Tibial artery (tissue), 4 donors: ENCODE results near the gene RAB3A.

Source experiments
- DNase-seq, 2 donors: peaks; one replicate each; pipeline ENCODE4 v3.0.0-alpha.2; 2019
- H3K27ac ChIP-seq, 2 donors: fragments of 200-600 bp; sonication (generic) in 1 of 2; 1 replicate in 1 of 2; 2 replicates in 1 of 2; pipeline ENCODE4 v1.5.1; 2018 to 2019; ENCODE audit warnings: mild to moderate bottlenecking in 1 of 2
- H3K27me3 ChIP-seq, 2 donors: fragments of 200-600 bp; sonication (generic) in 1 of 2; one replicate each; pipeline versions ENCODE4 v1.5.1 to v1.6.0; 2016 to 2019
- H3K36me3 ChIP-seq, 3 donors: fragments of 200-600 bp; sonication (generic) in 2 of 3; one replicate each; pipeline ENCODE4 v1.5.1; 2016 to 2019; ENCODE audit warnings: mild to moderate bottlenecking in 2 of 3
- H3K4me1 ChIP-seq, 4 donors: fragments of 200-600 bp; sonication (generic) in 2 of 4; 1 replicate in 3 of 4; 2 replicates in 1 of 4; pipeline ENCODE4 v1.5.1; 2016 to 2019
- H3K4me3 ChIP-seq, 2 donors: fragments of 200-600 bp; sonication (generic) in 1 of 2; 1 replicate in 1 of 2; 2 replicates in 1 of 2; pipeline ENCODE4 v1.5.1; 2018 to 2019; ENCODE audit warnings: mild to moderate bottlenecking in 2 of 2
- H3K9me3 ChIP-seq, 3 donors: fragments of 200-600 bp; sonication (generic) in 1 of 3; one replicate each; pipeline ENCODE4 v1.5.1; 2016 to 2019
- intact Hi-C: fragments of 100-400 bp; cut with DNase I; formaldehyde crosslinking; loops from one replicate; pipeline ENCODE4 v1.15.0; 2023; ENCODE audit warnings: low total_unique reads
- TF ChIP-seq, protein P1 (sequence below), 2 experiments: fragments of 200-600 bp in 1 of 2; fragments of 450-650 bp in 1 of 2; IDR thresholded peaks; one replicate each; pipeline ENCODE4 v1.5.1; 2017 to 2019; ENCODE audit warnings: antibody characterized with exemption in 2 of 2, mild to moderate bottlenecking in 1 of 2, moderate library complexity in 1 of 2

RAB3A gene, protein sequence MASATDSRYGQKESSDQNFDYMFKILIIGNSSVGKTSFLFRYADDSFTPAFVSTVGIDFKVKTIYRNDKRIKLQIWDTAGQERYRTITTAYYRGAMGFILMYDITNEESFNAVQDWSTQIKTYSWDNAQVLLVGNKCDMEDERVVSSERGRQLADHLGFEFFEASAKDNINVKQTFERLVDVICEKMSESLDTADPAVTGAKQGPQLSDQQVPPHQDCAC

DNA sequence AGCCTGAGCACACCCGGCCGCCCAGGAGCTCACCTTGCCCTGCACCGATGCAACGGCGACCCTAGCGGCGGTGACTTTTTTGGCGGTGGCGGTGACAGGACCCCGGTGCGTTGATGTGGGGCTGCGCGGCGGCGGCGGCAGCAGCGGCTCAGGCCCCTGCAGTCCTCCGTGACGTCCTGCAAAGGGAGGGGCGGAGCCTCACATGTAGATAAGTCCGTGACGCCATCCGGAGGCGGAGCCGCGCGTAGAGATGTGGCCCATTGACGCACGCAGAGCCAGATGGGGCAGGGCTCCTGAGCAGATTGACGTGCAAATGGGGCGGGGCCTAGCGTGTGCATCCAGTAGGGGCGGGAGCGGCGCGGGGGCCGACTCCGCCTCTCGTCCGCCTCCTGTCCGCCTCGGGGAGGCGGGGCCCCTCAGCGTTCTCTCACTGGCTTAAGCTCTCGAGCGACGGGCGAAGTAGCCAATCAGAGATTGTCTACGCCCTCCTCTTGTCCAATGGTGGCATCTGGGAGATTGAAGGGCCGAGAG lies at the start of gene RAB3A:
Gene RAB3A, minus strand, starts transcription at position 180 of the 531 bp plus-strand sequence. CDS start 1,302 bp downstream, outside the sequence.
- DNase-seq = peak; percentile 100
- Histone ChIP-seq H3K4me1 (peaks cover 0 to 22% (median 14%) of the 10 kb centered on the region in 4 donors), H3K4me3 (peak within 1 kb of the TSS; percentile 72 to 83), H3K27me3 (peaks cover 0 to 4% of the 10 kb centered on the region in 2 donors), H3K9me3 (no peaks in the 10 kb centered on the region), H3K36me3 (peaks cover 0 to 15% (median 2%) of the 10 kb centered on the region in 3 donors), H3K27ac (peak within 1 kb of the TSS; percentile 88 to 92)
- TF ChIP-seq, protein P1, sequence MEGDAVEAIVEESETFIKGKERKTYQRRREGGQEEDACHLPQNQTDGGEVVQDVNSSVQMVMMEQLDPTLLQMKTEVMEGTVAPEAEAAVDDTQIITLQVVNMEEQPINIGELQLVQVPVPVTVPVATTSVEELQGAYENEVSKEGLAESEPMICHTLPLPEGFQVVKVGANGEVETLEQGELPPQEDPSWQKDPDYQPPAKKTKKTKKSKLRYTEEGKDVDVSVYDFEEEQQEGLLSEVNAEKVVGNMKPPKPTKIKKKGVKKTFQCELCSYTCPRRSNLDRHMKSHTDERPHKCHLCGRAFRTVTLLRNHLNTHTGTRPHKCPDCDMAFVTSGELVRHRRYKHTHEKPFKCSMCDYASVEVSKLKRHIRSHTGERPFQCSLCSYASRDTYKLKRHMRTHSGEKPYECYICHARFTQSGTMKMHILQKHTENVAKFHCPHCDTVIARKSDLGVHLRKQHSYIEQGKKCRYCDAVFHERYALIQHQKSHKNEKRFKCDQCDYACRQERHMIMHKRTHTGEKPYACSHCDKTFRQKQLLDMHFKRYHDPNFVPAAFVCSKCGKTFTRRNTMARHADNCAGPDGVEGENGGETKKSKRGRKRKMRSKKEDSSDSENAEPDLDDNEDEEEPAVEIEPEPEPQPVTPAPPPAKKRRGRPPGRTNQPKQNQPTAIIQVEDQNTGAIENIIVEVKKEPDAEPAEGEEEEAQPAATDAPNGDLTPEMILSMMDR (IDR thresholded peaks at IDR 0.05) = peak in 1 of 2 experiments; percentile 20
- intact Hi-C loops = no loop called here

DNA sequence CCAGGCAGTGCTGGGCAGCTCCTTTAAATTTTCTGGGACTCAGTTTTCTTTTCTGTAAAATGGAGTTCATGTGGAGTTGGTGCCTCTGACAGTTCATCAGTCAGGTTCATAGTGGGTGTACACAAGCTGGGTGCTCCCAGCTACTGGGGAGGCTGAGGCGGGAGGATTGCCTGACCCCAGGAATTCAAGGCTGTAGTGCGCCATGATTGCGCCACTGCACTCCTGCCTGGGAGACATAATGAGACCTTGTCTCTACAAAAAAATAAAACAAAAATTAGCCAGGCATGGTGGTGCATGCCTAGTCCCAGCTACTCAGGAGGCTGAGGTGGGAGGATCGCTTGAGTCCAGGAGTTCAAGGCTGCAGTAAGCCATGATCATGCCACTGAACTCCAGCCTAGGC lies 49.3 kb upstream of the RAB3A start:
- intact Hi-C loops = no loop called here
- TF ChIP-seq, protein P1 (IDR thresholded peaks at IDR 0.05) = no peak

DNA sequence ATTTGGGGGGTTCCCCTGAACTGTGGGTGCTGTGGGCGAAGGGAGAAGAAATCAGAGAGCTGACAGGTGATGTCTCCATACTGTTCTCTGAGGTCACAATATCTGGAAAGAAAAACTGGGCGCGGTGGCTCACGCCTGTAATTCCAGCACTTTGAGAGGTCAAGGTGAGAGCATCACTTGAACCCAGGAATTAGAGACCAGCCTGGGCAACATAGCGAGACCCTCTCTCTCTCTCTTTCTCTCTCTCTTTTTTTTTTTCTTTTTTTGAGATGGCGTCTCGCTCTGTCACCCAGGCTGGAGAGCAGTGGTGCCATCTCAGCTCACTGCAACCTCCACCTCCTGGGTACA lies 48.5 kb upstream of the RAB3A start:
- intact Hi-C loops = no loop called here
- Histone ChIP-seq H3K9me3 (no peaks in the 10 kb centered on the region), H3K27ac (no peak overlapping the region), H3K4me3 (no peak overlapping the region), H3K27me3 (peaks cover 0 to 6% of the 10 kb centered on the region in 2 donors), H3K36me3 (peaks cover 0 to 9% (median 9%) of the 10 kb centered on the region in 3 donors), H3K4me1 (no peaks in the 10 kb centered on the region)
- TF ChIP-seq, protein P1 (IDR thresholded peaks at IDR 0.05) = no peak
- no peak for DNase-seq

More for the DNA sequence above, 49.3 kb upstream of the RAB3A start:
- Histone ChIP-seq H3K27me3 (peaks cover 0 to 4% of the 10 kb centered on the region in 2 donors), H3K27ac (no peak overlapping the region), H3K4me1 (no peaks in the 10 kb centered on the region), H3K36me3 (peaks cover 0 to 17% (median 16%) of the 10 kb centered on the region in 3 donors), H3K9me3 (no peaks in the 10 kb centered on the region), H3K4me3 (no peak overlapping the region)
- no peak for DNase-seq

DNA sequence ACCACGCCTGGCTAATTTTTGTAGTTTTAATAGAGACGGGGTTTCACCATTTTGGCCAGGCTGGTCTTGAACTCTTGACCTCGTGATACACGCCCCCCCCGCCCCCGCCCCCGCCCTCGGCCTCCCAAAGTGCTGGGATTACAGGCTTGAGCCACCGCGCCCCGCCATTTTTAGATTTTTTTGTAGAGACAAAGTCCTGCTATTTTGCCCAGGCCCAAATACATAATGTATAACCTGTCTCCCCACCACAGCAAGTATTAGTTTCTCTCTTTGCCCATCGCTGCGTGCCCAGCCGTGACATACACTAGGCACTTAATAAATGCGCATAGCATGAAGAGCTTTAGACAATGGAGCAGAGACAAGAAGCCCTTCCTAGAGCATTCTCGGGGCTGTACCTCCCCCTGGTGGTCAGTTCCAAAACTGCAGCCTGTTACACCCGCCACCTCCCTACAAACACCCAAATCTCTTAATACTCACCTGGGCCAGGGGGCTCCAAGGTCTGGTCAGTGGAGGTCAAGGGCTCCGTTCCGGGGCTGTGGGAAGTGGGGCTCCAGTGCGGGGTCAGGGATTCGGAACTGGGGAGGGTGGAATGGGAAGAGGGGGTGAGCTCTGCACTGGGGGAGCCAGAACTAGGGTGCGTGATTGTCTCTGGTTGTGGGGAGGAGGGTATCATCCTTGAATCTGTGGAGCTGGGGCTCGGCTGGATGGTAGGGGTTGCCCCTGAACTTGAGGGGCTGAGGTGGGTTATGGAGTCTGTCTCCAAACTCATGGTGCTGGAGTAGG lies 47.9 kb upstream of the RAB3A start:
- peaks cover 0 to 3% (median 3%) of the 10 kb centered on the region in 3 donors for H3K36me3 ChIP-seq
- H3K27me3 ChIP-seq = peaks cover 0 to 6% of the 10 kb centered on the region in 2 donors
- no peaks in the 10 kb centered on the region for H3K4me1 ChIP-seq
- DNase-seq = peak; percentile 58 to 84
- no peaks in the 10 kb centered on the region for H3K9me3 ChIP-seq
- intact Hi-C loops = loop anchor here (2.0 kb wide), 1 partner anchor 41 kb away; no protein-coding TSS in a partner anchor
- H3K27ac ChIP-seq = no peak overlapping the region
- TF ChIP-seq, protein P1 (IDR thresholded peaks at IDR 0.05) = peak; percentile 87 to 96
- H3K4me3 ChIP-seq = no peak overlapping the region

DNA sequence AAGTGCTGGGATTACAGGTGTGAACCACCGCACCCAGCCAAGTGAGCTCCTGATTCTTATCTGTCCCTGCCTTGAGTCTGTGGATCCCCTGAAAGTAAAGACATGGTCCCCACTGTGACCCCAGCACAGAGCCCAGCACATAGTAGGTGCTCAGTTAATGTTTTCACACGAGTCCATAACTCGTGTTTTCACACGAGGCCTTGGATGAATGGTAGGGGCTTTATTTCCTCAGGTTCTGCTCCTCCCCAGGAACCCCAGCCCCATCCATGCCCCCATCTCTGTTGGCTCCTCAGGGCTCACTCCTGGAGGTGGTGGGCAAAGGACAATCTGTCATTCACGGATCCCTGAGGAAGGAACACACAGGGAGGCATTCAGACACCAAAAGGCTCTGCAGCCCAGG lies 46.0 kb upstream of the RAB3A start:
- Histone ChIP-seq H3K9me3 (no peaks in the 10 kb centered on the region), H3K4me1 (no peaks in the 10 kb centered on the region), H3K27me3 (peaks cover 0 to 6% of the 10 kb centered on the region in 2 donors), H3K27ac (no peak overlapping the region), H3K36me3 (no peaks in the 10 kb centered on the region), H3K4me3 (no peak overlapping the region)
- intact Hi-C loops = loop anchor here (2.0 kb wide), 1 partner anchor 39 kb away; no protein-coding TSS in a partner anchor
- TF ChIP-seq, protein P1 (IDR thresholded peaks at IDR 0.05) = no peak
- no peak for DNase-seq
